ENCODE measurements around the gene ATP6V1C2.

ATP6V1C2 gene

GRCh38 chr2:10688921-10689807 is 32.3 kb upstream of the ATP6V1C2 start:
- DNase-seq (ENCODE audit: low read depth), result no peak
- peak overlapping the region; percentile 100 for H3K4me3 ChIP-seq (ENCODE audit: control insufficient read depth, low read depth, low read length)
- TF ChIP-seq CTCF (IDR thresholded peaks at IDR 0.05; ENCODE audit: control insufficient read depth, insufficient read depth, low read depth, low read length, missing control alignments), result no peak

DNA sequence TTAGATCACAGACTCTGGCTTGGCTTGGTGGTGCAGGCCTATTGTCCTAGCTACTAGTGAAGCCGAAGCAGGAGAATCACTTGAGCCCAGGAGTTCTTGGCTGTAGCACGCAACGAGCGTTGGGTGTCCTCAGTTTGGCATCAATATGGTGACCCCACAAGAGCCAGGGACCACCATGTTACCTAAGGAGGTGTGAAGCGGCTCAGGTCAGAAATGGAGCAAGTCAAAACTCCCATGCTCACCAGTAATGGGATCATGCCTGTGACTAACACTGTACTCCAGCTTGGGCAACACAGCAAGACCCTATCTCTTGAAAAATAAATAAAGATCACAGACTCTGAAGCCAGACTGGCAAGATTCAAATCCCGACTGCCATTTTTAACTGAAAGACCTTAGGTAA is 29.9 kb upstream of the ATP6V1C2 start:
- no peak for DNase-seq (ENCODE audit: low read depth)
- no peak overlapping the region for H3K4me3 ChIP-seq (ENCODE audit: control insufficient read depth, low read depth, low read length)
- TF ChIP-seq CTCF (IDR thresholded peaks at IDR 0.05; ENCODE audit: control insufficient read depth, insufficient read depth, low read depth, low read length, missing control alignments), result no peak

DNA sequence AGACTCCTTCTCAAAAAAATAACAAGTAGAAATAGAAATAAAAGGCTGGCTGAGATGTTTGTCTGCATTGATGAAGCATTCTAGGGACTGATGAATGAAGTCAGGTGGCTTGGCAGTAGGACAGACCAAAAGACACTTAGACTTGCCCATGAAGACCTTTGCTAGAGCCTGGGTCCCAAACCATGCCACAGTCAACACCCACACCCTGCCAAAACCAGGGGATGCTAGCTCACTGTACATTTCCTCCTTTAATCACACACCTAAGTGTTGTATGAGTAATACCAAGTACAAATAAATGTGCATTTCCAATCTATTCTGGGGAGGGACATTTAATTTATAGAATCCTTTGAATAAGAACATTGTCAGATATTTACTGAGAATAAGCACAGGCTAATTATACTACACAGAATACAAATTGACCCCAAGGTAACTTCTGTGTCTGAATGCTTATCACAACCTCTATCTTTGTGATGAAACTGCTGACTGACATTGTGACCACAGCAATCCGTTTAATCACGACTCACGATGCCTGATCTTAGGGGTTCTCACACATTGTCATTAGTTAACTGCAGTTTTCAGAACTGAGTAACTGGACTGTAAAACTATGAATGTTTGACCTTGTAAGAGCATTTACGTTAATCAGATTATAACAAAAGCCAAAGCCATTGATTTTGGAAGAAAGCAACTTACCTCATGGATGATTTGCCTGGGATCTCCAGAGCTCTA is 21.2 kb upstream of the ATP6V1C2 start:
- TF ChIP-seq CTCF (IDR thresholded peaks at IDR 0.05; ENCODE audit: control insufficient read depth, insufficient read depth, low read depth, low read length, missing control alignments), result no peak
- DNase-seq (ENCODE audit: low read depth), result no peak

GRCh38 chr2:10704034-10704594 is 17.3 kb upstream of the ATP6V1C2 start:
- H3K4me3 ChIP-seq (ENCODE audit: control insufficient read depth, low read depth, low read length), result no peak overlapping the region
- DNase-seq (ENCODE audit: low read depth), result no peak
- no peak for TF ChIP-seq CTCF (IDR thresholded peaks at IDR 0.05; ENCODE audit: control insufficient read depth, insufficient read depth, low read depth, low read length, missing control alignments)

More for the DNA sequence above, 21.2 kb upstream of the ATP6V1C2 start:
- no peak overlapping the region for H3K4me3 ChIP-seq (ENCODE audit: control insufficient read depth, low read depth, low read length)

DNA sequence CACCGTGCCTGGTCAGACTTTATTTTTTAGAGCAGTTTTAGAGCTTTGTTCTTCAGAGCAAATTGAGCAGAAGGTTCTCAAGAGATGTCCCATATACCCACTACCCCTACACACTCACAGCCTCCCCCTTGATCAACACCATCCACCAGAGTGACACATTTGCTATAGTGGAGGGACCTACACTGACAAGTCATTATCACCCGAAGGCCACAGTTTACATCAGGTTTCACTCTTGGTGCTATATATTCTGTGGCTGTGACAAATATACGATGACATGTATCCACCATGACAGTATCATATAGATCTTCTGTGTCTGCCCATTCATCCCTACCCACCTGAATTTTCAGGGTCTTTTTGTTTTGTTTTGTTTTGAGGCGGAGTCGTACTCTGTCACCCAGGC is 15.4 kb upstream of the ATP6V1C2 start:
- TF ChIP-seq CTCF (IDR thresholded peaks at IDR 0.05; ENCODE audit: control insufficient read depth, insufficient read depth, low read depth, low read length, missing control alignments), result no peak
- H3K4me3 ChIP-seq (ENCODE audit: control insufficient read depth, low read depth, low read length), result no peak overlapping the region
- no peak for DNase-seq (ENCODE audit: low read depth)

- DNase-seq (ENCODE audit: low read depth), result no peak
- no peak overlapping the region for H3K4me3 ChIP-seq (ENCODE audit: control insufficient read depth, low read depth, low read length)
- TF ChIP-seq CTCF (IDR thresholded peaks at IDR 0.05; ENCODE audit: control insufficient read depth, insufficient read depth, low read depth, low read length, missing control alignments), result no peak
Observed at GRCh38 chr2:10707831-10708230, 13.6 kb upstream of the ATP6V1C2 start.
